ENCODE data around the gene ELAC2. TPM values are rescaled to one million over a fixed set of nuclear protein-coding genes. Genes with fewer than 3 reads are reported as not detected.

The ELAC2 gene
- total and polyA plus RNA-seq, 2 of the 8 experiments (the other 6 are each of a cell fraction or from before 2014, with no cell fraction given): 91.6 to 127 TPM

DNA sequence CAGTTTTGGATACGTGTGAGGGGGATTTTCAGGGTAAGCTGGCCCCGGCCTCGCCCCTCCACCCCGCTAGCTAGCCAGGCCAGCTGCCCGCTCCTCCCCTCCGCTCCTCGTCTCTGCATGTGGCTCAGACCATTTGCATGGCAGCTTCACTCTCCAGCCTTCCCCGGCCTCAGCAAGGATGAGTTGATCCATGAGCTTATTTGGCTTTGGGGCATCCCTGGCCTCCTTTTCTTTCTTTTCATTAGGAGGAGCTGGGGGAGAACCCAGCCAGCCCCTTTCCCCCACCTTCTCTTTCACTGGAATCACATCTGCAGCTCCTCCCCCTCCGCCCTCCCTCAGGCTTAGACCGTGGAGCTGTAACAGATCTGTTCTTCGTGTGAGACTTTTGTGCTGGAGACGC is 30.7 kb downstream of the ELAC2 start (continued):
- no peak for TF ChIP-seq SIN3A (conservative IDR thresholded peaks at IDR 0.05 in 1 of 2, IDR thresholded peaks at IDR 0.05 in 1 of 2; ENCODE audit: low read depth in 1 of 2, low read length in 2 of 2)

Data from H1 (cell line).